IMR-90 (cell line): ENCODE data around the gene MEIS1. TPM values are rescaled to one million over a fixed set of nuclear protein-coding genes. Genes with fewer than 3 reads are reported as not detected.

ENCODE experiments used
- ATAC-seq: fragments of 200-7000 bp; cut with Tn5 transposase; 2 replicates; pipeline ENCODE4 v1.9.1; 2020; ENCODE audit warnings: low read depth, mild to moderate bottlenecking, moderate library complexity
- BruUV-seq: library from RNA; stranded (reverse); fragments of 400-500 nt; replicated peaks from 2 replicates; lab custom pipeline; 2021; lab: Mats Ljungman, UMichigan
- CTCF ChIA-PET: fragments of 300-600 bp; formaldehyde crosslinking; extraction: SDS; loops from one replicate; lab custom pipeline; 2021; ENCODE audit warnings: antibody characterized with exemption; lab: Yijun Ruan, JAX
- POLR2A ChIA-PET: fragments of 300-600 bp; sonication (Branson Sonifier 250); formaldehyde crosslinking; loops from one replicate; lab custom pipeline; 2022; ENCODE audit warnings: antibody characterized with exemption; ENCODE audit not compliant: unreplicated experiment; lab: Charles Lee
- DNase-seq: peaks from one replicate; pipeline ENCODE4 v3.0.0; 2013
- H2AFZ ChIP-seq: replicated peaks from 2 replicates; pipeline ENCODE3; 2013; ENCODE audit warnings: low read length, mild to moderate bottlenecking; ENCODE audit not compliant: poor library complexity
- H2AK5ac ChIP-seq: 2 replicates; pipeline ENCODE4 v1.6.1; 2013; ENCODE audit warnings: low read depth, low read length, inconsistent platforms
- H2AK9ac ChIP-seq: replicated peaks from 2 replicates; pipeline ENCODE3; 2013; ENCODE audit warnings: mild to moderate bottlenecking, low read depth, low read length, moderate library complexity; ENCODE audit not compliant: poor library complexity
- H2BK120ac ChIP-seq: 2 replicates; pipeline ENCODE4 v1.6.1; 2013; ENCODE audit warnings: low read depth, low read length, inconsistent platforms
- H2BK15ac ChIP-seq: 3 replicates; pipeline ENCODE4 v1.6.1; 2013; ENCODE audit warnings: low read depth, low read length, inconsistent platforms
- H2BK20ac ChIP-seq: 2 replicates; pipeline ENCODE4 v1.6.1; 2013; ENCODE audit warnings: low read depth, mild to moderate bottlenecking, inconsistent platforms, low read length, moderate library complexity
- H2BK5ac ChIP-seq: 2 replicates; pipeline ENCODE4 v1.6.1; 2013; ENCODE audit warnings: mild to moderate bottlenecking, low read depth, low read length, inconsistent platforms; ENCODE audit not compliant: poor library complexity, severe bottlenecking
- H3K14ac ChIP-seq: replicated peaks from 2 replicates; pipeline ENCODE4 v1.6.1; 2013; ENCODE audit warnings: low read depth, low read length, inconsistent platforms
- H3K18ac ChIP-seq: 2 replicates; pipeline ENCODE4 v1.6.1; 2013; ENCODE audit warnings: low read depth, low read length, control low read depth
- H3K23ac ChIP-seq: 2 replicates; pipeline ENCODE4 v1.6.1; 2013; ENCODE audit warnings: low read depth, low read length, inconsistent platforms
- H3K27ac ChIP-seq: 2 replicates; pipeline ENCODE4 v1.5.1; 2013; ENCODE audit warnings: mild to moderate bottlenecking, control low read depth, low read length; ENCODE audit not compliant: insufficient read depth
- H3K27me3 ChIP-seq: 2 replicates; pipeline ENCODE4 v1.6.1; 2013; ENCODE audit warnings: low read length; ENCODE audit not compliant: control insufficient read depth, insufficient read depth
- H3K36me3 ChIP-seq: 2 replicates; pipeline ENCODE4 v1.6.1; 2013; ENCODE audit warnings: low read length, mixed read lengths; ENCODE audit not compliant: control insufficient read depth, insufficient read depth
- H3K4ac ChIP-seq: 2 replicates; pipeline ENCODE4 v1.6.1; 2013; ENCODE audit warnings: low read depth, low read length, inconsistent platforms
- H3K4me1 ChIP-seq: 2 replicates; pipeline ENCODE4 v1.6.1; 2013; ENCODE audit warnings: low read length, mixed read lengths; ENCODE audit not compliant: control insufficient read depth, insufficient read depth
- H3K4me2 ChIP-seq: 2 replicates; pipeline ENCODE4 v1.6.1; 2013; ENCODE audit warnings: low read depth, mild to moderate bottlenecking, control low read depth, low read length, moderate library complexity
- H3K4me3 ChIP-seq: 2 replicates; pipeline ENCODE4 v1.5.1; 2013; ENCODE audit warnings: low read depth, mild to moderate bottlenecking, control low read depth, low read length, moderate library complexity; ENCODE audit not compliant: insufficient read depth
- H3K56ac ChIP-seq: 2 replicates; pipeline ENCODE4 v1.6.1; 2013; ENCODE audit warnings: low read length, inconsistent platforms; ENCODE audit not compliant: insufficient read depth; ENCODE audit errors: extremely low read depth
- H3K79me1 ChIP-seq, 2 experiments: 2 replicates each; pipeline ENCODE4 v1.6.1; 2013; ENCODE audit warnings: low read length in 2 of 2, inconsistent platforms in 1 of 2, low read depth in 1 of 2
- H3K9ac ChIP-seq: 2 replicates; pipeline ENCODE4 v1.6.1; 2013; ENCODE audit warnings: low read depth, low read length, control low read depth
- H3K9me1 ChIP-seq: 2 replicates; pipeline ENCODE4 v1.6.1; 2013; ENCODE audit warnings: low read length, inconsistent platforms; ENCODE audit not compliant: insufficient read depth
- H3K9me3 ChIP-seq: 2 replicates; pipeline ENCODE4 v1.6.1; 2013; ENCODE audit warnings: low read length; ENCODE audit not compliant: control insufficient read depth, insufficient read depth
- H4K20me1 ChIP-seq: 2 replicates; pipeline ENCODE4 v1.6.1; 2013; ENCODE audit warnings: low read length, inconsistent platforms; ENCODE audit not compliant: insufficient read depth
- H4K5ac ChIP-seq: 2 replicates; pipeline ENCODE4 v1.6.1; 2013; ENCODE audit warnings: mild to moderate bottlenecking, low read depth, low read length, control low read depth
- H4K8ac ChIP-seq, 2 experiments: 2 replicates each; pipeline ENCODE4 v1.6.1; 2013; ENCODE audit warnings: low read depth in 2 of 2, low read length in 2 of 2, control low read depth in 1 of 2, inconsistent platforms in 1 of 2
- H4K91ac ChIP-seq: 2 replicates; pipeline ENCODE4 v1.6.1; 2013; ENCODE audit warnings: low read depth, low read length, inconsistent platforms; ENCODE audit not compliant: insufficient read depth
- BHLHE40 ChIP-seq: fragments of 150-350 bp; IDR thresholded peaks from 2 replicates; pipeline ENCODE4 v1.6.1; 2016; ENCODE audit warnings: mild to moderate bottlenecking, low read depth, low read length
- CHD1 ChIP-seq: IDR thresholded peaks from 2 replicates; pipeline ENCODE4 v1.6.1; 2012; ENCODE audit warnings: low read depth, low read length, improper control_type of control experiment
- RCOR1 ChIP-seq: IDR thresholded peaks from 2 replicates; pipeline ENCODE4 v1.6.1; 2012; ENCODE audit warnings: mild to moderate bottlenecking, low read length, improper control_type of control experiment; ENCODE audit not compliant: insufficient replicate concordance
- WGBS, 2 experiments: methylation state at CpG; one replicate each; pipeline versions ENCODE4 v1.1.5 to v1.1.7; 2013; ENCODE audit warnings: missing lambda C conversion rate in 2 of 2; ENCODE audit not compliant: insufficient read length in 1 of 2; ENCODE audit errors: extremely low coverage in 2 of 2; 5-methylcytosine and 5-hydroxymethylcytosine counted together
- dilution Hi-C: fragments of 300-500 bp; cut with HindIII; formaldehyde crosslinking; loops from one replicate; pipeline ENCODE4 v1.14.3; 2018; ENCODE audit warnings: low sequenced_read_pairs; ENCODE audit not compliant: unreplicated experiment
- in situ Hi-C: fragments of 300-500 bp; cut with MboI; formaldehyde crosslinking; loops from 3 replicates; pipeline ENCODE4 v1.14.3; 2019; ENCODE audit warnings: low sequenced_read_pairs, inconsistent platforms, mixed read lengths
- intact Hi-C: fragments of 100-400 bp; cut with micrococcal nuclease; formaldehyde crosslinking; loops from 2 replicates; pipeline ENCODE4 v1.10.0; 2022
- polyA plus RNA-seq, 3 experiments: library from polyadenylated mRNA; depleted of rRNA; stranded (reverse); fragments of >200 nt; gene quantifications; 2 replicates each; pipeline ENCODE4 v1.2.3, GENCODE V29; 2012; ENCODE audit warnings: low replicate concordance in 1 of 3
- total RNA-seq: library from RNA; depleted of rRNA; stranded (reverse); fragments of >200 nt; gene quantifications from 2 replicates; pipeline ENCODE4 v1.2.3, GENCODE V29; 2012

Gene MEIS1
- total and polyA plus RNA-seq, 2 of the 4 experiments (the other 2 are of a cell fraction): 54.4 to 157 TPM

DNA sequence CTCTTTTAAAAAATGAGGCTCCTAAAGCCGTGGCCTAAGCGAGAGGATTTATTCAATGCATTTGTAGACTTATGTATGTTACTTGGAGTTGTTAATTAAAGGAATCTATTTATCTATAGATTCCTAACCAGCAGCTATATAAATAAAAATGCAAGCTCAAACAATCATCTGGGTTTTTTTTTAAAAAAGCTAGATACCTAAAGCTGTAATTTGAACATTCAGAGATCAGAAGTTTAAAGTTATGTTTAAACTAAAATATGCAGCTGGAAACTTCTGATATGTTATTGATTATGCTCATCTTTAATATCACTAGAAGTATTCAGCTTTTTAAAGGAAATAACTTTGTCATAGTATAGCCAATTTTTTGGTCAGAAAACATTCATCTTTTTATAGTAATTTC is 1.0 kb downstream of the MEIS1 start:
- intact Hi-C loops: loop anchor here (2.0 to 5.0 kb wide), 5 partner anchors 139 to 1405 kb away; partner anchors contain the start of gene ETAA1
- Histone ChIP-seq H3K56ac (peak overlapping the region; percentile 93), H3K4me1 (peaks cover 3% of the 10 kb centered on the region; the same call in 1 of the 2 replicates), H3K9ac (peak overlapping the region; percentile 100), H3K4me2 (0 out of 2 replicates have a peak overlapping the region, but pooled peaks have one; percentile 69), H2BK5ac (peak overlapping the region; percentile 98), H3K79me1 (peaks cover under 1 to 12% of the 10 kb centered on the region in 2 experiments; a peak in 1 of 4 replicates), H3K4ac (peak overlapping the region; percentile 91; the same call in 1 of the 2 replicates), H2AK5ac (no peak overlapping the region), H4K20me1 (peaks cover 6% of the 10 kb centered on the region; the same call in 1 of the 2 replicates), H3K36me3 (peaks cover 33% of the 10 kb centered on the region), H3K9me1 (no peaks in the 10 kb centered on the region), H3K18ac (peak overlapping the region; percentile 98), H2BK20ac (no peak overlapping the region), H3K23ac (peak overlapping the region; percentile 100), H3K9me3 (no peaks in the 10 kb centered on the region), H2AK9ac (no peak overlapping the region), H4K91ac (no peak overlapping the region), H4K5ac (no peak overlapping the region), H2AFZ (no peak overlapping the region), H2BK120ac (peak overlapping the region; percentile 73; the same call in 1 of the 2 replicates), H2BK15ac (no peak overlapping the region), H3K14ac (peak overlapping the region; percentile 78), H3K27me3 (no peaks in the 10 kb centered on the region), H4K8ac (peak overlapping the region in 1 of 2 experiments; percentile 61; a peak in 2 of 4 replicates), H3K27ac (peak overlapping the region; percentile 99; the same call in 1 of the 2 replicates), H3K4me3 (peak overlapping the region; percentile 99)
- dilution Hi-C loops: loop anchor here (25.0 kb wide), 1 partner anchor 776 kb away; no protein-coding TSS in a partner anchor
- ChIA-PET POLR2A (interaction anchor here (0.6 kb wide), 1 partner anchor 97 kb away, joined by 3 read pairs; no protein-coding TSS in a partner anchor), CTCF (interaction anchor here (0.6 kb wide), 1 partner anchor 989 kb away, joined by 3 read pairs; no protein-coding TSS in a partner anchor)
- WGBS, 2 experiments: no CpG with 5 or more reads among the region's 2 CpGs
- DNase-seq (no peak), ATAC-seq (no peak)
- peak; percentile 65; the same call in 1 of the 2 replicates for TF ChIP-seq CHD1
- no peak for TF ChIP-seq BHLHE40
- no peak for TF ChIP-seq RCOR1
- BruUV-seq: no TSS peak
- in situ Hi-C loops: loop anchor here (10.0 to 25.0 kb wide), 4 partner anchors 409 to 1601 kb away; no protein-coding TSS in a partner anchor
